Measurements from ENCODE around the gene TTC17. TPM values are rescaled to one million over a fixed set of nuclear protein-coding genes. Genes with fewer than 3 reads are reported as not detected.

The TTC17 gene
- total and polyA plus RNA-seq, 2 of the 8 experiments (the other 6 are each of a cell fraction or from before 2014, with no cell fraction given) = 65.1 to 80.1 TPM

DNA sequence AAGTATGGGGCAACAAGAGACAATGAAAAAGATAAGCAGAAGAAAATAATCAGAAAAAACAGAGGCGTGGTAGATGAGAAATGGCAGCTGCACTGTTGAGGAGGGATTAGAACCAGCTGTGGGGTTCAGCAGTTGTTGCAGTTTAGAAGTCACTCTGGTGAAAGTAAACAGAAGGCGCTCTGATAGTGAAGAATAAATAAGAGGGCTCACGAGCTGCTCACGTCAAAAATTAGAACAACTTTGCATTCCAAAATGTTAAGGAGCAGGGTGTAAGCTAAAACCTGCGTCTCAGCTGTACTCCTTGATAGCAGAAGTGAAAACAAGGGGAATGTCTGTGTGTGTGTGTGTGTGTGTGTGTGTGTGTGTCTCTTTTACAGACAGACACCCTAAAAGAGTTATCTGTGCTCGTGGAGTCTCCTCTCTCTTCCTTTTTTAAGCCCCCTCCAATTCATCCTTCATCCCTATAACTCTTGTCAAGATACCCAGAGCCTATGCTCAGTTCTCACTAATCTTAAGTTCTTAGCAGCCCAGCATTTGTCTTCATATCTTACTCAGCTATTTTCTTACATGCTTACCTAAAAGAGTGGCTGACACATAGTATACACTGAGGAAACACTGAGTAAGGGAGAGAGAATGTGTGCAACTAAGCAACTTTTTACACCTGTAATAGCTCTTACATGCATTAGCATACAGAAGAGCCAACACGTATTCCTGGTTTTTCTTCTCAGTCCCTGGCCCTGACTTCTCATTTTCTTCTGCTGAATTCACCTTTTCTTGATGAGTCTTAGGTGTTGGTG lies 8.9 kb downstream of the TTC17 start:
- peaks cover 4 to 13% of the 10 kb centered on the region in 2 experiments for H4K20me1 ChIP-seq (replicated peaks in 1 of 2; ENCODE audit: control insufficient read depth in 1 of 2, insufficient read depth in 2 of 2, low read length in 2 of 2)
- no peak overlapping the region for H2AFZ ChIP-seq (ENCODE audit: low read length)
- WGBS, 2 experiments (ENCODE audit: extremely low coverage in 1 of 2, insufficient coverage in 1 of 2, insufficient read length in 1 of 2, insufficient replicate concordance in 2 of 2, low coverage in 1 of 2, low lambda C conversion rate in 2 of 2, missing lambda C conversion rate in 1 of 2) = 91% methylated on average over 7 of the region's 7 CpGs; no CpG with 5 or more reads in 1 of the 2 experiments
- H2BK20ac ChIP-seq (ENCODE audit: low read length) = no peak overlapping the region
- no peaks in the 10 kb centered on the region for H3K27me3 ChIP-seq (replicated peaks in 1 of 4; ENCODE audit: control insufficient read depth in 3 of 4, extremely low read depth in 1 of 4, insufficient read depth in 3 of 4, low read length in 3 of 4)
- H2AK5ac ChIP-seq (ENCODE audit: low read depth, low read length) = no peak overlapping the region
- no peak overlapping the region for H3K14ac ChIP-seq (ENCODE audit: insufficient read length)
- H4K5ac ChIP-seq (ENCODE audit: insufficient read length, low read depth, low read length) = no peak overlapping the region
- TF ChIP-seq RAD21 (IDR thresholded peaks at IDR 0.05 in 1 of 2, conservative IDR thresholded peaks at IDR 0.05 in 1 of 2; ENCODE audit: low read depth in 2 of 2, low read length in 2 of 2) (no peak), EP300 (IDR thresholded peaks at IDR 0.05; ENCODE audit: borderline replicate concordance in 1 of 2, low read depth in 2 of 2, low read length in 2 of 2) (no peak), POU5F1 (IDR thresholded peaks at IDR 0.05; ENCODE audit: low read depth, low read length) (no peak)
- no peak overlapping the region for H4K8ac ChIP-seq (ENCODE audit: extremely low read depth, insufficient read depth, low read length)
- H3K9ac ChIP-seq (replicated peaks in 1 of 4; ENCODE audit: extremely low read depth in 1 of 4, low read depth in 3 of 4, low read length in 3 of 4) = no peak overlapping the region
- H4K91ac ChIP-seq (replicated peaks; ENCODE audit: insufficient read length, low read length) = no peak overlapping the region
- H3K36me3 ChIP-seq (ENCODE audit: control insufficient read depth in 2 of 4, insufficient read depth in 4 of 4, low read length in 3 of 4) = peaks cover 0 to 16% (median 0%) of the 10 kb centered on the region in 4 experiments; a peak in 3 of 8 replicates
- DNase-seq (ENCODE audit: low read depth in 1 of 2, low spot score in 2 of 2) (no peak), FAIRE-seq (no peak)
- H3K4ac ChIP-seq (replicated peaks; ENCODE audit: insufficient read length, low read depth, low read length) = no peak overlapping the region
- no peak overlapping the region for H2BK12ac ChIP-seq (ENCODE audit: low read depth, low read length)
- POLR2A ChIA-PET (ENCODE audit: partially characterized antibody) = interaction anchor here (1.0 to 1.9 kb wide), 3 partner anchors 9 to 13 kb away, joined by 3 to 5 read pairs (median 4); partner anchors contain the start of gene TTC17
- H3K79me2 ChIP-seq (ENCODE audit: control insufficient read depth in 1 of 2, insufficient read depth in 2 of 2, low read length in 2 of 2) = peaks cover 35 to 95% of the 10 kb centered on the region in 2 experiments
- CTCF ChIA-PET (ENCODE audit: partially characterized antibody) = interaction anchor here (1.0 kb wide), 1 partner anchor 32 kb away, joined by 3 read pairs; no protein-coding TSS in a partner anchor
- H3K23me2 ChIP-seq (ENCODE audit: low read depth, low read length) = no peaks in the 10 kb centered on the region
- peaks cover 9% of the 10 kb centered on the region for H3K79me1 ChIP-seq (ENCODE audit: low read depth, low read length)
- H3K4me2 ChIP-seq (ENCODE audit: insufficient read depth in 1 of 2, low read depth in 2 of 2, low read length in 2 of 2) = no peak overlapping the region
- no peak overlapping the region for H2BK5ac ChIP-seq (ENCODE audit: low read depth, low read length)
- H3K56ac ChIP-seq (replicated peaks; ENCODE audit: insufficient read length, low read depth, low read length) = no peak overlapping the region
- H3K27ac ChIP-seq (ENCODE audit: low read depth, low read length) = no peak overlapping the region
- H3K23ac ChIP-seq (ENCODE audit: insufficient read length) = no peak overlapping the region
- H3K18ac ChIP-seq (ENCODE audit: extremely low read depth, low read length) = no peak overlapping the region
- no peaks in the 10 kb centered on the region for H3K4me1 ChIP-seq (replicated peaks in 1 of 4; ENCODE audit: control insufficient read depth in 3 of 4, insufficient read depth in 4 of 4, low read length in 3 of 4)
- H2BK120ac ChIP-seq (replicated peaks; ENCODE audit: low read depth, low read length) = no peak overlapping the region
- no peak overlapping the region for H2BK15ac ChIP-seq (ENCODE audit: low read length)
- no peaks in the 10 kb centered on the region for H3K9me3 ChIP-seq (ENCODE audit: insufficient read depth in 2 of 2, low read depth in 1 of 2, low read length in 1 of 2)
- H3K4me3 ChIP-seq (ENCODE audit: extremely low read depth in 1 of 4, insufficient read depth in 2 of 4, low read depth in 3 of 4, low read length in 4 of 4) = no peak overlapping the region

Data from H1 (cell line).